ENCODE results near the gene SNX20.

DNA sequence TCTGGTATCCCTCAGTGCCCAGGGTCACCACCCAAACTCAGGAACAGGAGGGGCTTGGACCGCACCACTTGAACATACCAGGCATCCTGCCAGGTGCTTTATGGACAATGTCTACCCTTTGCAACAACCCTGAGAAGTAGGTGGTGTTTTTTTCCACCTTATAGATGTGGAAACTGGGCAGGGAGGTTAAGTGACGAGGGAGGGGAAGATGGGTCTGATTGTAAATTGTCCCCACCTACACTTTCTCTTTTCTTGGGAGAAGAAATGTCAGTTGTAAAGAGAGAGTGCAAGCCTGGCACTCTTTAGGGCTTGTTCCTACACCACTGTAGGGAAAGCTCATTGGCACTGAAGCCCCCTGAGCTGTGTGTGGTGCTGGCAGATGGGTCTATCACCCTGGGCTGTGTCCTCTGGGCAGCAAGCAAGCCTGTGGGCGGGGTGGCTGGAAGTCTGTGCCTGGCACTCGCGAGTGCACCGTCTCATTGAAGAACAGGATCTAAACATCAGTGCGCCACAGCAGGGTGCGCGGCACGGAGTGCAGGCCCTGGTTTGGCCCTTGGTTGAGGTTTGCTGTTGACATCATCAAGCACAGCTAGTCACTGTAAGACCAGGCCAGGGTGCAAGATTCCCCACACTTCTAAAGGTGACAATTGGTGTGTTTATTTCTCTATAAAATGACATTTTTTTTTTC, 27.4 kb upstream of the SNX20 start:
- no peak for TF ChIP-seq EZH2phosphoT487 (IDR thresholded peaks at IDR 0.05; ENCODE audit: low read depth)
- TF ChIP-seq, protein P1, sequence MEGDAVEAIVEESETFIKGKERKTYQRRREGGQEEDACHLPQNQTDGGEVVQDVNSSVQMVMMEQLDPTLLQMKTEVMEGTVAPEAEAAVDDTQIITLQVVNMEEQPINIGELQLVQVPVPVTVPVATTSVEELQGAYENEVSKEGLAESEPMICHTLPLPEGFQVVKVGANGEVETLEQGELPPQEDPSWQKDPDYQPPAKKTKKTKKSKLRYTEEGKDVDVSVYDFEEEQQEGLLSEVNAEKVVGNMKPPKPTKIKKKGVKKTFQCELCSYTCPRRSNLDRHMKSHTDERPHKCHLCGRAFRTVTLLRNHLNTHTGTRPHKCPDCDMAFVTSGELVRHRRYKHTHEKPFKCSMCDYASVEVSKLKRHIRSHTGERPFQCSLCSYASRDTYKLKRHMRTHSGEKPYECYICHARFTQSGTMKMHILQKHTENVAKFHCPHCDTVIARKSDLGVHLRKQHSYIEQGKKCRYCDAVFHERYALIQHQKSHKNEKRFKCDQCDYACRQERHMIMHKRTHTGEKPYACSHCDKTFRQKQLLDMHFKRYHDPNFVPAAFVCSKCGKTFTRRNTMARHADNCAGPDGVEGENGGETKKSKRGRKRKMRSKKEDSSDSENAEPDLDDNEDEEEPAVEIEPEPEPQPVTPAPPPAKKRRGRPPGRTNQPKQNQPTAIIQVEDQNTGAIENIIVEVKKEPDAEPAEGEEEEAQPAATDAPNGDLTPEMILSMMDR (IDR thresholded peaks at IDR 0.05; ENCODE audit: low read depth, low read length): no peak

All from OCI-LY3 (cell line).